Ishikawa (cell line): ENCODE measurements around the gene YEATS2.

ENCODE experiments used
- CEBPB ChIP-seq: IDR thresholded peaks from 2 replicates; pipeline ENCODE4 v1.6.1; 2012
- CREB1 ChIP-seq: IDR thresholded peaks from 2 replicates; pipeline ENCODE4 v1.6.1; 2012; ENCODE audit warnings: low read depth
- EGR1 ChIP-seq: IDR thresholded peaks from 2 replicates; pipeline ENCODE4 v1.6.1; 2012
- EP300 ChIP-seq: IDR thresholded peaks from 2 replicates; pipeline ENCODE4 v1.6.1; 2012; ENCODE audit warnings: borderline replicate concordance
- FOXM1 ChIP-seq: IDR thresholded peaks from 2 replicates; pipeline ENCODE4 v1.6.1; 2012; ENCODE audit warnings: low read depth, borderline replicate concordance
- MAX ChIP-seq: IDR thresholded peaks from 2 replicates; pipeline ENCODE4 v1.6.1; 2012
- NFIC ChIP-seq: IDR thresholded peaks from 2 replicates; pipeline ENCODE4 v1.6.1; 2012
- RAD21 ChIP-seq: IDR thresholded peaks from 2 replicates; pipeline ENCODE4 v1.6.1; 2012; ENCODE audit warnings: low read depth
- REST ChIP-seq: IDR thresholded peaks from 2 replicates; pipeline ENCODE4 v1.6.1; 2012; ENCODE audit warnings: low read depth, mild to moderate bottlenecking
- TAF1 ChIP-seq: IDR thresholded peaks from 2 replicates; pipeline ENCODE4 v1.6.1; 2012; ENCODE audit warnings: low read depth, mild to moderate bottlenecking
- TCF12 ChIP-seq: IDR thresholded peaks from 2 replicates; pipeline ENCODE4 v1.6.1; 2012; ENCODE audit warnings: low read depth
- TEAD4 ChIP-seq: IDR thresholded peaks from 2 replicates; pipeline ENCODE4 v1.6.1; 2012
- USF1 ChIP-seq: IDR thresholded peaks from 2 replicates; pipeline ENCODE4 v1.6.1; 2012
- YY1 ChIP-seq: IDR thresholded peaks from 2 replicates; pipeline ENCODE4 v1.6.1; 2012; ENCODE audit warnings: low read depth
- ZBTB7A ChIP-seq: IDR thresholded peaks from 2 replicates; pipeline ENCODE4 v1.6.1; 2012; ENCODE audit warnings: low read depth

YEATS2 gene

GRCh38 chr3:183807209-183807728 is 109.7 kb downstream of the YEATS2 start:
- TF ChIP-seq CREB1 (no peak), EP300 (no peak), MAX (no peak), TAF1 (no peak), NFIC (no peak), REST (no peak), RAD21 (no peak), ZBTB7A (no peak), YY1 (no peak), TEAD4 (no peak), TCF12 (no peak), FOXM1 (no peak), USF1 (no peak), CEBPB (no peak), EGR1 (no peak)

DNA sequence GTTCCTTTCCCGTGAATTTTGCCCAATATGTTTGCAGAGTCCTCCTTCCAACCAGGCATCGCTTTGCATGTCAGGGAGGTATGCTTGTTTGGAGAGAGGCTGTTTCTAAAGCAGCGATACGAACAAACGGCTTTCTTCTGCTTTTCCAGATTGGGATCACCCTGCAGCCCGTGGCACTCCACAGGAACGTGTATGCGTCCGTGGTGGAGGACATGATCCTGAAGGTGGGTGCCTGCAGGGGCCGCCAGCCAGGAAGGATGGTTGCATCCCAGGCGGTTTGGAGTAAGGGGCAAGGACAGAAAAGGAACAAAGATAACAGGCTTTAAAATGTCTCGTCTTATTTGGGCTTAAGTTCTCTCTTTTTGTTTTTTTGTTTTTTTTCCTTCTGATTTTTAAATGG is 110.3 kb downstream of the YEATS2 start:
- no peak for TF ChIP-seq CEBPB
- TF ChIP-seq TCF12 = no peak
- TF ChIP-seq TAF1 = no peak
- no peak for TF ChIP-seq RAD21
- no peak for TF ChIP-seq MAX
- no peak for TF ChIP-seq FOXM1
- no peak for TF ChIP-seq ZBTB7A

GRCh38 chr3:183808355-183808754 is 110.8 kb downstream of the YEATS2 start:
- TF ChIP-seq REST = no peak
- no peak for TF ChIP-seq ZBTB7A
- no peak for TF ChIP-seq CREB1
- no peak for TF ChIP-seq TCF12
- no peak for TF ChIP-seq NFIC
- TF ChIP-seq TAF1 = no peak
- no peak for TF ChIP-seq RAD21
- no peak for TF ChIP-seq EP300
- TF ChIP-seq YY1 = no peak
- TF ChIP-seq MAX = no peak
- no peak for TF ChIP-seq USF1
- no peak for TF ChIP-seq TEAD4
- TF ChIP-seq EGR1 = no peak
- TF ChIP-seq FOXM1 = no peak
- no peak for TF ChIP-seq CEBPB

- TF ChIP-seq REST = no peak
- TF ChIP-seq MAX = no peak
- TF ChIP-seq TCF12 = no peak
- no peak for TF ChIP-seq FOXM1
- no peak for TF ChIP-seq NFIC
- TF ChIP-seq TAF1 = no peak
- TF ChIP-seq CREB1 = no peak
- TF ChIP-seq USF1 = no peak
- TF ChIP-seq EP300 = no peak
- TF ChIP-seq CEBPB = no peak
- no peak for TF ChIP-seq YY1
- no peak for TF ChIP-seq EGR1
- no peak for TF ChIP-seq ZBTB7A
- no peak for TF ChIP-seq RAD21
- no peak for TF ChIP-seq TEAD4
Measured at GRCh38 chr3:183809270-183809669, 111.7 kb downstream of the YEATS2 start.
